ENCODE measurements around the gene ZBTB5.
"Not testable (repeated sequence)": the region's sequence is repeated elsewhere in the genome, so short reads cannot be mapped to it uniquely, and the experiment has no call there.

The ZBTB5 gene, protein sequence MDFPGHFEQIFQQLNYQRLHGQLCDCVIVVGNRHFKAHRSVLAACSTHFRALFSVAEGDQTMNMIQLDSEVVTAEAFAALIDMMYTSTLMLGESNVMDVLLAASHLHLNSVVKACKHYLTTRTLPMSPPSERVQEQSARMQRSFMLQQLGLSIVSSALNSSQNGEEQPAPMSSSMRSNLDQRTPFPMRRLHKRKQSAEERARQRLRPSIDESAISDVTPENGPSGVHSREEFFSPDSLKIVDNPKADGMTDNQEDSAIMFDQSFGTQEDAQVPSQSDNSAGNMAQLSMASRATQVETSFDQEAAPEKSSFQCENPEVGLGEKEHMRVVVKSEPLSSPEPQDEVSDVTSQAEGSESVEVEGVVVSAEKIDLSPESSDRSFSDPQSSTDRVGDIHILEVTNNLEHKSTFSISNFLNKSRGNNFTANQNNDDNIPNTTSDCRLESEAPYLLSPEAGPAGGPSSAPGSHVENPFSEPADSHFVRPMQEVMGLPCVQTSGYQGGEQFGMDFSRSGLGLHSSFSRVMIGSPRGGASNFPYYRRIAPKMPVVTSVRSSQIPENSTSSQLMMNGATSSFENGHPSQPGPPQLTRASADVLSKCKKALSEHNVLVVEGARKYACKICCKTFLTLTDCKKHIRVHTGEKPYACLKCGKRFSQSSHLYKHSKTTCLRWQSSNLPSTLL
- total RNA-seq: 21.2 reads per million, percentile 48 among the genes with 10 or more reads in this experiment

DNA sequence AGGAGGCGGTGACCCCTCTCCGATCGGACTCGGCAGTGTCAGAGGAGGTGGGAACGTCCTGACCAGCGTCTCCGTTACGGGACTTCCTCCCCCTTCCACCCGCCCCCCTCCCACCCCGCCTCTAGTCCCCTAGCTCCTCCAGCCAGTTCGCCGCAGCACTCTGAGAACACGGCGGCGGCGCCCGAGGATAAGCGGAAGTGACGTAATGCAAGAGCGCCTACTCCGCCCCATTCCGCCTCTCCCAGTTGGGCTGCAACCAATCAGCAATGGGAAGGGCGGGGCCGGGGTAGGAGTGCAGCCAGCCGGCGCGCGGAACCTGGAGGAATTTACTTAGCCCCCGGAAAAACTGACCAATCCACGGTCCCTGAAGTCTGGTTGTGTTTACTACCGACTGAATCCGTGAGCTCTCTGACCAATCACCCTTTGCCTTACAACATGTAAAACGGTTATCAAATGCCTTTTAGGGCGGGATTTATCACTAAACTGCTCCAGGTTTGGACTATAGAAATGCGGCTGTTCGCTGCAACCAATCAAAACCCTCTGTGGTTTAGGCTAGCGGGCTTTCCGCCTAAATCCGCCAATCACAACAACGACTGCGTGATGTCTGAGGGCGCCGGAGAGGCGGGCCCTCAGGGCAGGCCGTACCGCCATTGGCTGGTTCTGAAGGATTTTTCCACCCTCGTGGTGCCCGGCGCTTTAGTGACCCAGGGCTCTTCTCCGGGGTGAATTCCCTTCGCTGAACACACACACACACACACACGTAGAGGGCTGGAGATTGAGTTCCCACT lies at the start of gene ZBTB5:
Gene ZBTB5 (minus strand): TSS at position 202 of the 788 bp plus-strand sequence. CDS start 22,899 bp downstream, outside the sequence.
- DNase-seq: peak; percentile 99

DNA sequence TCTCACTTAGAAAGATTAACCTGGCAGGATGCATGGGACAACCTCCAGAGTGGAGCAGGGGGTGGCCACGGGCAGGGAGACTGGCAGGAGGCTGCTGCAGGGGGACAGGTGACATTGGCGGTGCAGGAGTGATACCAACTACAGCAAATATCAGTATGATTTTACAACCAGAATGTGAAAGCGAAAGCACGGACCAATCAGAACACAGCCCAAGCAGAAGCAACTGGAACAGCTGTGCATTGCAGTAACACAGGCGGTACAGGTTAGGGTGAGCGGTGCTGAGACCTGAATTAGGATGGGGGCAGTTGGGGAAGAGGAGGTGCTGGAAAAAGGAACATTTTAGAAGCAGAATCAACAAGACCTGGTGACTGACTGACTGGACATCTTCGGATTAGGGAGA lies 49.7 kb upstream of the ZBTB5 start:
- no peak for DNase-seq

DNA sequence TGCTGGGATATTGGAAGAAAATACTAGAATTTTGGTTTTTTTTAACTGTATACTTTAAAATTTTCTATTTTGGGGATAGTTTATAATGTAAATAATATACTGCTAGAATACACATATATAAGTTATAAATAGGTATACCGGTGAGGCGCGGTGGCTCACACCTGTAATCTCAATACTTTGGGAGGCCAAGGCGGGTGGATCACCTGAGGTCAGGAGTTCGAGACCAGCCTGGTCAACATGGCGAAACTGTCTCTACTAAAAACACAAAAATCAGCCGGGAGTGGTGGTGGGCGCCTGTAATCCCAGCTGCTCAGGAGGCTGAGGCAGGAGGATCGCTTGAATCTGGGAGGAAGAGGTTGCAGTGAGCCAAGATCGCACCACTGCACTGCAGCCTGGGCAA lies 49.2 kb upstream of the ZBTB5 start:
- not testable (repeated sequence) for DNase-seq

DNA sequence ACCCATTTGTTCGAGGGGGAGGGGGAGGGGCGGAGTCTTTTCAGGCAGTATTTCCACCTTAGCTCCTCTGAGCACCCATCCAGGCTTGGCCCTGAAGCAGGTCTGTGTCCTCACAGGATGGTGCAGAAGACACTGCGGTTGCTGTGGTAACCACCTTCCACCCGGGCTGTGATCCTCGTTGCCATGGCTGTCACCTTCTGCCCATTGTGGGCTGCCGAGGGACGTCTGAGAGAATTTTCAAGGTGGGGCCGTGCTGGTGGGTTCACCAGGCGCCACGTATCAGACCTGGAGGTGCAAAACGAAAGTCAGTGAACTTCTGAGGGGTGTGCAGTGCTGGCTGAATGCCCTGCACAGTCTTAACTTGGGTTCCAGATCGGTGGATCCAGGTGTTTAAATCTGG lies 47.2 kb upstream of the ZBTB5 start:
- no peak for DNase-seq

DNA sequence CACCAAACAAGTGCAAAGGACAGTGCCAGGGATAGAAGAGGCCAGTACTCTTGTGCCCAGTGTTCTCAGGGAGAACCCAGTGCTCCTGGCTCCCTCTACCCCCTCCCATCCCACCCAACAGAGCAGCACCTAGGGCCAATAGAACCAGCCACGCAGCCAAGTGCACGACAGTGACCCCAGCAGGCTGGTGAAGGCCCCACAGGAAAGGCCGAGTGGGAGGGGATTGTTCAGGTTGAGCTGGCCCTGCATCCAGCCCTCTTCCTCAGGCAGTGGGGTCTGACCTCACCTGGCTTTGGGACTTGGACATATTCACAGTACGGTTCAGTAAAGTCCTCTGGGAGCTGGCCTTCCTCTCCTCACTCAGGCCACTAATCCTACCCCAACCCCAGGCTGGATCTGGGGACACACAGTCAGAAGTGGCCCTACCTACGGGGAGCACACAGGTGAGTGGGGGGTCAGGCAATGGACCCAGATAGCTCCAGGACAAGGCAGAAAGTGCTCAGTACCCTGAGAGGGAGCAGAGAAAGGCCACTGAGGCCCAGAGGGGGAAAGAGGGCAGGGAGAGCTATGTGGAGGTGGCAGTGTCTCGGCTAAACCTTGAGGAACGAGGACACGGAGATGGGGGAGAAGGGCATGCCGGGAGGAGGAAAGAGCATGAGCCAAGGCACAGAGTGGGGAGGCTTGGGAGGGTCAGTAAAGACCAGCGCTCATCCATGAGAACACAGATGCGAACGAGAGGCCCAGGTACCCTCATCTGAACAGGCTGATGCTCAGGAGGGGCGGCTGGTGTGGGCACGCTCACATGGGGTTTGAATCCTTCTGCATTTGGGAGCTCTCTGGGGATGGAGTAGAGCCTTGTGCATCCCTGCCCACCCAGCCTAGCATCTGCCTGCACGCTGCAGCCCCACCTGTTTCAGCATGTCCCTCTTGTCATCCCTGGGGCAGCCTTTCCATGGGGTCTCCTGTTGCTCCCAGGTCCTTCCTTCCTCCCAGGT lies 46.1 kb upstream of the ZBTB5 start:
- no peak for DNase-seq

DNA sequence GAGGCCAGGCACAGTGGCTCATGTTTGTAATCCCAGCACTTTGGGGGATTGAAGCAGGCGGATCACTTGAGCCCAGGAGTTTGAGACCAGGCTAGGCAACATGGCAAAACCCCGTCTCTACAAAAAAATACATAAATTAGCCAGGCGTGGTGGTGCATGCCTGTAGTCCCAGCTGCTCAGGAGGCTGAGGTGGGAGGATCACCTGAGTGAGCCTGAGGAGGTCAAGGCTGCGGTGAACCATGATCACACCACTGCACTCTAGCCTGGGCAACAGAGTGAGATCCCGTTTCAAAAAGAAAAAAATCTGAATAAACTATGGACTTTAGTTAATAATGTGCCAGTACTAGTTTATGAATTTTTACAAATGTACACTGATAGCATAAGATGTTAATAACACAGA lies 44.8 kb upstream of the ZBTB5 start:
- DNase-seq: not testable (repeated sequence)

DNA sequence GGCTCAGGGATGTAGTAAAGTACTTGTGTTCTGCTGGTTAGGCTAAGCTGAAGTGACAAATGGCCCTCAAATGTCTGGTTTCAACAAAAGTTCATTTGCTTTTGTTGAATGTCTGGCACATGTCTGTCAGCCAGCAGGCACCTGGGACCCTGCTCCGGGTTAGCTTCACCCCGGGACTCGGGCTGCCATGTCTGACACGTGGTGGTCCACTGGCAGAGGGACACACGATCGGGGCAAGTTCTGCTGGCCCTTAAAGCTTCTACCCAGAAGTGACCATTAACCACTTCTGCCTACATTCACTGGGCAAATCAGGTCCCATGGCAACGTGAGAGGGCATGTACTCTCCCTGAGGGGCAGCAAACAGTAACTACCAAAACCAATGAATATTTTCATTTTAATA lies 44.3 kb upstream of the ZBTB5 start:
- no peak for DNase-seq

DNA sequence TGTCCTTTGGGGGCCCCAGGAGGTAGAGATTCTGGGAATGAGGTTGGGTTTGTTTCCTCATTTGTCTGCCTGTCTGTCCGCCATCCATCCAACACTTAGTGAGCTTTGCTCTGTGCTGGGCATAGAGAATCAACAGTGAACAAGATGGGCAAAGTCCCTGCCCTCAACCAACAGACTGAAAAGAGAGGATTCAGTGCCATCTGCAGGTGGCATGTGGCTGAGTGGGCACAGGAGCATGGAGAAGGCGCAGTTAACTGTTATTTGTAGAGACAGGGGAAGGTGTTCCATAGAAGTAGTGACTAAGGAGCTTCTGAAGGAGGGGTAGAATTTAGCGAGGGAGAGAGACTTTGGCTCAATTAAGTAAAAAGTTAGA lies 43.6 kb upstream of the ZBTB5 start:
- no peak for DNase-seq

DNA sequence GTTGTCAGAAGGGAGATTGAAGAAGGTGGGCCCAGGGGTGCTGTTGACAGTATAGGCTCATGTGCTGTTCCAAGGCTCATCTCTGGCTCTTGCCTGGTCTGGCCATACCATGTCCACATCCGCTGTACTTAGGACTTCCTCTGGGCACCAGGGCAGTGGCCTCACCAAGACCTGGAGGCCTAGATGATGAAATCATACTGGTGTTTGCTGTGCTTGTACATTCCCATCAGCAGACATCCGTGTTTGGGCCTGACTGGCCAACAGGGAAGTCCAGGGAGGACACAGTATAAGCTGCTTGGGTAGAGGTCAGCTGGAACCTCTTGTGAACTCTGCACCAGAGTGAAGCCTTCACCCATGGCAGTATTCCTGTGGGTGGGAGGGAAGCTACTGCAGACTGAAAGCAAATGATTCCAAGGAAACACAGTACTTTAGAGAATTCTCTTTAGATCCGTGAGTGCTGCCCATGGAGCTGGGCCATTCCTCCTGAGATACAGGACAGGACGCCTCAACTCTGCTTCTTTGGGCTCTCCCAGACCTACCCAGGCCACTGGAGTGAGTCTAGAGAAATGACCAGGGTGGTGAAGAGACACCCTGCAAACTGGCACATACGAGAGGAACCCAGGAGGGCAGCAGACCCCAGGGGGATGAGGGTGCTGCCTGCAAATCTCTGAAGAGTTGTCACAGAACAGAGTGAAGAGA lies 43.0 kb upstream of the ZBTB5 start:
- no peak for DNase-seq

DNA sequence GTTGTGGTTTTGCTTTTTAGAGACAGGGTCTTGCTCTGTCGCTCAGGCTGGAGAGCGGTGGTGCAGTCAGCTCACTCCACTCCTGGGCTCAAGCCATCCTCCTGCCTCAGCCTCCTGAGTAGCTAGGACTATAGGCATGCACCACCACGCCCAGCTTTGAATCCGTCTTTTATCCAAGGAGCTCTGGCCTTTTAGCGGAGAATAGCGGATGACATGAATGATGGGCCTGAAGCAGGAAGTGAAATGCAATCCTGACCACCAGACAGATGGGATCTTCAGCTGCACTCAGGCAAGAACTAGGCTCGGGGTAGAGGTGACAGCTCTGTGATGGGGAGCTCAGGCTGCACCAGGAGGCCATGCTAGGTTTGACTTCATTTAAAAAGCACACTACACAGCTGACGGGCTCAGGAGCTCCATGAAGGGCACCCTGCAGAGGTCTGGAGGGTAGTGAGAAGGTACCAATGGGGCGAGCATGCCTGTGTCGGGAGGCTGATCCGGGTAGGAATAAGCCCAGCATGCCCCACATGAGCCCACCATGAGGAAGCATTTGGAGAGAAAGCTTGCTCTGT lies 42.4 kb upstream of the ZBTB5 start:
- no peak for DNase-seq

DNA sequence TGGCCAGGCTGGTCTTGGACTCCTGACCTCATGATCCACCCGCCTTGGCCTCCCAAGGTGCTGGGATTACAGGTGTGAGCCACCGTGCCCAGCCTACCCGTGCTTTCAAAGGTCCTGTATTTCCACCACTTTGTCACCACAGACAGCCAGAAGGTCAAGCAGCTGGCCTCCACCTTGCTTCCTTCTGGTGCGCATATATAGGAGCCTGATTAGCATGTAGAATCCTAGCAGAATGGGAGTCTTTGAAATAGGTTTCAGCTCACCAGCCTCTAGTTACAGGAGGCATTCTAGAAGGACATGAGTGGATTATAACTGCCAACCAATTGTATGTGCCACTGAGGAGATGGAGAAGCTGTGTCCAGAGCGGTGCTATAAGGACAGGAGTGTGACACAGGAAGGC lies 39.4 kb upstream of the ZBTB5 start:
- no peak for DNase-seq

DNA sequence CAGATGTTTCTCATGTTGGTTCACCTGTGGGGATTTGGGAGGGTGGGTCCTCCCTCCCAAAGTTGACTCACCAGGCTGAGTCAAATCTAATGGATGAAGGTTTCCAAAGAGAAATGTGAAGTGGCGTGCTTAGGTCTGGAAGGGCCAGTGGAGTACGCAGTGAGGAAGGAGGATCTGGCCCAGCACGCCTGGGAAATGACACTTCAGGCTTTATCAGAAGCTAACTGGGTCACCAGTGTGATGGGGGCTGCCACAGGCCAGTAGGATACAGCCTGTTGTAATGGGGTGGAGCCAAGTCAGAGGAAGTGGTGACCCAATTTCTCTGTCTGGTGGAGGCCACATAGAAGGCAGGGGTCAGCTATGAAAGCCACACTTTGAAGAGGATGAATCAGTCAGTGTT lies 38.5 kb upstream of the ZBTB5 start:
- no peak for DNase-seq

DNA sequence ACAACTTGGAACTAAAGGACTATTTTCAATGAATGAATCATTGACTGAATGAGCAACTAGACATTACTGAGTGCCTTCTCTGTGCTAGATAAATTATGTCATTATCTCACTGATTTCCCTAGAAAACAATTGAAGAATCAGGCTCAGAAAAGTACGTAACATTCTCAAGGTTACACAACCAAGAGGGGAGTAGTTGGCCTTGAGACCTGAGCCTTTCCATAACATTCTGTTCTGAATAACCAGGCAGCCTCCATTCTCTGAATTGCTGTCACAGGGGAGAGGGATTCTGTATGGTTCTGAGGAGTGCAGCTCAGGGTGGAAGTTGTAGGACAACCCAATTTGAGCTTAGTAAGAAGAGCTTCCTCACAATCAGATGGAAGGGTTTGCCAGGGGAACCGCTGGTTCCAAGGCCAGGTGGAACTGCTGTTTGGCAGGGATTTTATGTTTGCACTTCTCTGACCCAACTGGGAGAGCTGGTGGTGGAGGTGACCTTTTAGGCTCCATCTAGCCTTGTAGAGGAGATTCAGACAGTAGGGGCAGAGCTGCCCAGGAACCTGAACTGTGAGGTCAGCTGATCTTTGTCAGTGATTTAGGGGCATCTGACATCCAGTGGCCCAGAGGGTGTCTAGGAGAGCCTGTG lies 36.8 kb upstream of the ZBTB5 start:
- no peak for DNase-seq

DNA sequence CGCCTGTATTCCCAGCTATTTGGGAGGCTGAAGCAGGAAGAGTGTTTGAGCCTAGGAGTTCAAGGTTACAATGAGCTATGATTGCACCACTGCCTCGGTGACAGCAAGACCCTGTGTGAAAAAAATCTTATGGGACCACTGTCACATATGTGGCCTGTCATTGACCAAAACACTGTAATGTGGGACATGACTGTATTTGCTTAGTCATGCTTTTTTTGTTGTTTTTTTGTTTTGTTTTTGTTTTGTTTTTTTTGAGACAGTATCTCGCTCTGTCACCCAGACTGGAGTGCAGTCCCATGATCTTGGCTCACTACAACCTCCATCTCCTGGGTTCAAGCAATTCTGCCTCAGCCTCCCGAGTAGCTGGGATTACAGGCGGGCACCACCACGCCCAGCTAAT lies 34.0 kb upstream of the ZBTB5 start:
- DNase-seq: no peak

DNA sequence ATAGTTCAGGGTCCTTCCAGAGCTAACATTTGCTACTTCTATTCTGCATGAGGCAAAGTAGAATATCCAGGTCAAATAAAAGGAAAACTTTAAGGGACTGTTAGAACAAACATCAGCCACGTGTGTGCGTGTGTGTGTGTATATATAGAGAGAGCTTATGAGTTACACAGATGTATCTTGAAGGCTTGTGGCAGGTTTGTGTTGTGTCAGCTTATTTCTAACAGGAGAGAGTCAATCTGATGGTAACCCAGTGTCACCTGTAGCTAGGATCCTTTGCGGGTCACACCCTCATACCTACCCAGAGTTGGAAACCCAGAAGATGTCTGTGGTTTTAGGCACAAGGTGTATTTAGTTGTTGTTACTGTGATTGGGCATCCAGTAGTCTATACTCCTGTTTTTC lies 33.2 kb upstream of the ZBTB5 start:
- no peak for DNase-seq

DNA sequence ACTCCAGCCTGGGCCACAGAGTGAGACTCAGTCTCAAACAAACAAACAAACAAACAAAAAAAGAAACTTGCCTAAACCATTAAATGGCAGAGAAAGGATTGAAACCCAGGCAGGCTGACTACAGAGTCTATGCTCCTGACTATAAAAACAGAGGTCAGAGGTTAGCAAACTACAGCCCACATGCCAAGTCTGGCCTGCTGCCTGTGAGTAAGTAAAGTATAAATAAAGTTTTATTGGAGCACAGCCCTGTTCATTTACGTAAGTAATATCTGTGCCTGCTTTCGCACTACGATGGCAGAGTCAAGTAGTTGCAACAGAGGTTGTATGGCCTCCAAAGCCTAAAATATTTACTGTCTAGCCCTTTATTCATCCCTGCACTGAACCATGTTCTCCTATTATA lies 32.1 kb upstream of the ZBTB5 start:
- no peak for DNase-seq

DNA sequence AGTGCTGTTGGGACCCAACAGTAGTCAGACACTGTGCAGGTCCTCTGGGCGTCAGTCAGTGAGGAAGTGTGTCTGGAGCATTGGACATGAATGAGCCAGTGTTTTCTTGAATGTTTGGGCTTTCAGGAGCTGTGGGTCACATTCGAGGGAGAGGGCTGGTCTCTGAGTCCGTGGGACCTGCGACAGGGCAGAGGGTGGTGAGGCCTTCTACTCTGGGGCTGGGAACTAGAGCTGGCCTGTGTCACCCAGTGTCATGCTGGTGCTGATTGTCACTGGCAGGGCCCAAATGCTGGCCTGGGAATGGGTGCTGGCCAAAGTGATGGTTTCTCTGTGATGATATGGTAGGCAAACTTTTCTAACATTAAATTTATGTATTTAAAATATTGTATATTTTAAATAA lies 30.8 kb upstream of the ZBTB5 start:
- DNase-seq: no peak

DNA sequence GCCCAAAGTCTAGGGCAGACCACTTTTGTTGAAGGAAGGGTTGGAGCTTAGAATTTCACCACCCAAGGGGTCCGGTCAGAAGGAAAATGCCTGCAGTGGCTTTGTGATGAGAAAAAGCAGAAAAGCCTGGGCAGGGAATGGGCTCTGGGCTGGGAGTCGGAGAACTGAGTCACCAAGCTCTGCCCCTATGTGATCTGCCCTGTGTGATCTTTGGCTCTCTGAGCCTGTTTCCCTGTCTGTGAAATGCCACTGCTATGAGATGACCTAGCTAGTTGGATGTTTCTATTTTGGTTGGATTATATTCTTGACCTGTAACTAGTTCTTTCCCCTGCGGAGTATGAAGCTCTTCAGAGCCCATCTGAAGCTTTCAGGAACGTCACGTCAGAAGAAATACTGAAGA lies 30.3 kb upstream of the ZBTB5 start:
- DNase-seq: no peak

DNA sequence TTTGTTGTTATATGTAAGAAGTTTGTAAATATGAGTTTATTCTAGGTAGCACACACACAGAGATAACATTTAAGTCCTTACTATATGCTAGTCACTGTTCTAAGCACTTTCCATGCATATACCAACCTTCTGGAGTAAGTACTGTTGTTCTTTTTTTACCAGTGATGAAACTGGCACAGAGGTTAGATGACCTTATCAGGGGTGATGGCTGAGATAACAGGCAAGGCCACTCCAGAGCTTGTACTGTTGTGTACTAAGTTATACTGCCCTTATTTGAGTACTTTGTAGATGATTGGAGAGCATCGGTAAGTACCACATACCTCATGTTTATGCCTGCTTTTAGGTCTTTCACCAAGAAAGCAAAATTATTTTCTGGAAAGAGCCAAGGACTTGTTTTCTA lies 26.7 kb upstream of the ZBTB5 start:
- no peak for DNase-seq

DNA sequence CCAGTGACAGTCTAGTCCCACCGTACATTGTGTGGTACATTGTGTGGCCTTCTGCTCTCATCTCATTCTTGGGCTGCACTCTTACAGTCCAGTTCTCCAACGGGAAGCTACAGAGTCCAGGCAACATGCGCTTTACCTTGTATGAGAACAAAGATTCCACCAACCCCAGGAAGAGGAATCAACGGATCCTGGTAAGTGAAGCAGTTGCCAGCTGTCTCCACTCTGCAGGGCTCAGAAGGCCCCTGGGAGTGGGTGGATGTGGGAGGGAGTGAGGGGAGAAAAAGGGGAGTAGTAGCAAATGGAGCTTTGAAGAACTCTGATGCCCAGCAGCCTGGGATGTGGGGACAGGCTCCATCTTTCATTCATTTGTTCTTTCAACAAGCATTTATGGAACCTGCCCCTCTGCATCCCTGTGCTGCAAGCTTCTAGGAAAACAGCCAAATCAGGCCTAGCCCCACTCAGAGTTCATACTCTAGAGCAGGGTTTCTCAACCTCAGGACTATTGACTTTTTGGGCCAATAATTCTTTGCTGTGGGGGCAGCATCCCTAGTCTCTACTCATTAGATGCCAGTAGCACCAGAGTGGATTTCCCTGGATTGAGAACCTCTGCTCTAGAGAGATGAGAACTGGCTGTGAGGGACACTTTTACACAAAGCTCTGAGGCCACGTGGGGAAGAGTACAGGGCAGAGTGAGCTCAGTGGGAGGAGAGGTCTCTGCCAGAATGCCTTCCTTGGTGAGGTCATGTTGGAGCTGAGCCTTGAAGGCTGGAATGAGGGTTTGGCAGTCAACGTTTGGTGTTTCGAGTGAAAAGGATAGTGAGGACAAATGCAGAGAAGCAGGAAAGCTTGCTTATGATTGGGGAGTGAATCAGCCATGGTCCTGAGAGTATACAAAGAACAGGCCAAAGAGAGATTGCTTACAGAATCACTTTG lies 21.6 kb upstream of the ZBTB5 start:
- DNase-seq: no peak

Measured in effector CD4-positive, alpha-beta T cell (primary cell).